Stimulated activated naive B cell treated with anti-CD40 and anti-IgM and Interleukin-4, amounts not matched to agents 10 μg/mL and 1 μg/mL and 100 μg/mL, for 72 hours (primary cell): ENCODE data around the gene EPX.

Experiments used
- ATAC-seq, 2 donors: fragments of 150-1000 bp; cut with Tn5 transposase; replicated peaks; 2 replicates each; pipeline ENCODE4 v1.10.0; 2021; ENCODE audit warnings: moderate library complexity in 1 of 2
- DNase-seq: peaks from one replicate; pipeline ENCODE4 v3.0.0; 2021
- H3K27ac Mint-ChIP-seq: one replicate; pipeline ENCODE4 v1.8.0; 2022; ENCODE audit warnings: mild to moderate bottlenecking, mixed read lengths
- H3K27me3 Mint-ChIP-seq, 2 donors: one replicate each; pipeline ENCODE4 v1.8.0; 2022; ENCODE audit warnings: mixed read lengths in 2 of 2
- H3K36me3 Mint-ChIP-seq, 2 donors: one replicate each; pipeline ENCODE4 v1.8.0; 2022; ENCODE audit warnings: mixed read lengths in 2 of 2, mild to moderate bottlenecking in 1 of 2
- H3K4me1 Mint-ChIP-seq, 2 donors: one replicate each; pipeline ENCODE4 v1.8.0; 2022; ENCODE audit warnings: mixed read lengths in 2 of 2, mild to moderate bottlenecking in 1 of 2
- H3K4me3 Mint-ChIP-seq, 2 donors: one replicate each; pipeline ENCODE4 v1.8.0; 2022; ENCODE audit warnings: mild to moderate bottlenecking in 2 of 2, mixed read lengths in 2 of 2, moderate library complexity in 1 of 2
- H3K9me3 Mint-ChIP-seq, 2 donors: one replicate each; pipeline ENCODE4 v1.8.0; 2022; ENCODE audit warnings: mixed read lengths in 2 of 2, mild to moderate bottlenecking in 1 of 2

The EPX gene

GRCh38 chr17:58170622-58171021 lies 21.9 kb upstream of the EPX start:
- no peak for DNase-seq
- Mint-ChIP-seq H3K9me3 (peaks cover 0 to 4% of the 10 kb centered on the region in 2 donors), H3K4me1 (no peaks in the 10 kb centered on the region), H3K36me3 (peaks cover 0 to 4% of the 10 kb centered on the region in 2 donors), H3K4me3 (no peak overlapping the region), H3K27me3 (peaks cover 46 to 56% of the 10 kb centered on the region in 2 donors), H3K27ac (no peak overlapping the region)
- no peak for ATAC-seq

GRCh38 chr17:58172369-58173071 lies 20.0 kb upstream of the EPX start:
- peaks cover 42 to 50% of the 10 kb centered on the region in 2 donors for H3K27me3 Mint-ChIP-seq
- peak; percentile 42 to 59 for ATAC-seq

GRCh38 chr17:58174871-58175270 lies 17.7 kb upstream of the EPX start:
- H3K4me1 Mint-ChIP-seq: no peaks in the 10 kb centered on the region
- no peaks in the 10 kb centered on the region for H3K9me3 Mint-ChIP-seq
- peaks cover 30 to 38% of the 10 kb centered on the region in 2 donors for H3K27me3 Mint-ChIP-seq
- DNase-seq (no peak), ATAC-seq (no peak)
- H3K36me3 Mint-ChIP-seq: no peaks in the 10 kb centered on the region
- no peak overlapping the region for H3K27ac Mint-ChIP-seq
- H3K4me3 Mint-ChIP-seq: no peak overlapping the region

More at GRCh38 chr17:58172369-58173071, 20.0 kb upstream of the EPX start:
- Mint-ChIP-seq H3K4me3 (no peak overlapping the region), H3K4me1 (no peaks in the 10 kb centered on the region), H3K9me3 (peaks cover 0 to 4% of the 10 kb centered on the region in 2 donors), H3K36me3 (peaks cover 0 to 4% of the 10 kb centered on the region in 2 donors), H3K27ac (no peak overlapping the region)
- DNase-seq: no peak

- Mint-ChIP-seq H3K9me3 (no peaks in the 10 kb centered on the region), H3K4me1 (peaks cover 0 to 3% of the 10 kb centered on the region in 2 donors), H3K27me3 (peaks cover 24 to 34% of the 10 kb centered on the region in 2 donors), H3K27ac (no peak overlapping the region), H3K36me3 (no peaks in the 10 kb centered on the region), H3K4me3 (no peak overlapping the region)
- ATAC-seq: no peak
- DNase-seq: no peak
These were observed 16.3 kb upstream of the EPX start for GRCh38 chr17:58176200-58176599.

GRCh38 chr17:58181796-58182195 lies 10.7 kb upstream of the EPX start:
- no peaks in the 10 kb centered on the region for H3K36me3 Mint-ChIP-seq
- H3K4me3 Mint-ChIP-seq: no peak overlapping the region
- H3K27me3 Mint-ChIP-seq: peaks cover 13 to 17% of the 10 kb centered on the region in 2 donors
- no peak overlapping the region for H3K27ac Mint-ChIP-seq
- no peak for DNase-seq
- peaks cover 16 to 19% of the 10 kb centered on the region in 2 donors for H3K4me1 Mint-ChIP-seq
- no peaks in the 10 kb centered on the region for H3K9me3 Mint-ChIP-seq
- ATAC-seq: no peak

GRCh38 chr17:58183514-58183913 lies 9.0 kb upstream of the EPX start:
- Mint-ChIP-seq H3K4me3 (no peak overlapping the region), H3K36me3 (no peaks in the 10 kb centered on the region), H3K27ac (no peak overlapping the region), H3K4me1 (peaks cover 16 to 19% of the 10 kb centered on the region in 2 donors), H3K27me3 (peaks cover 9 to 11% of the 10 kb centered on the region in 2 donors), H3K9me3 (no peaks in the 10 kb centered on the region)
- no peak for ATAC-seq
- no peak for DNase-seq

GRCh38 chr17:58184308-58184985 lies 8.1 kb upstream of the EPX start:
- Mint-ChIP-seq H3K36me3 (no peaks in the 10 kb centered on the region), H3K27ac (no peak overlapping the region), H3K9me3 (no peaks in the 10 kb centered on the region), H3K4me1 (peaks cover 16 to 19% of the 10 kb centered on the region in 2 donors), H3K27me3 (peaks cover 10 to 12% of the 10 kb centered on the region in 2 donors), H3K4me3 (no peak overlapping the region)
- ATAC-seq (no peak), DNase-seq (no peak)

GRCh38 chr17:58184986-58185761 lies 7.4 kb upstream of the EPX start:
- H3K9me3 Mint-ChIP-seq: no peaks in the 10 kb centered on the region

GRCh38 chr17:58186591-58186990 lies 5.9 kb upstream of the EPX start:
- H3K36me3 Mint-ChIP-seq: no peaks in the 10 kb centered on the region
- H3K4me1 Mint-ChIP-seq: peaks cover 13 to 24% of the 10 kb centered on the region in 2 donors

More at GRCh38 chr17:58184986-58185761, 7.4 kb upstream of the EPX start:
- Mint-ChIP-seq H3K4me1 (peaks cover 16 to 24% of the 10 kb centered on the region in 2 donors), H3K4me3 (no peak overlapping the region), H3K27ac (no peak overlapping the region), H3K27me3 (peaks cover 18 to 19% of the 10 kb centered on the region in 2 donors), H3K36me3 (no peaks in the 10 kb centered on the region)
- ATAC-seq: no peak
- no peak for DNase-seq

GRCh38 chr17:58187063-58187462 lies 5.5 kb upstream of the EPX start:
- H3K27ac Mint-ChIP-seq: no peak overlapping the region
- no peaks in the 10 kb centered on the region for H3K36me3 Mint-ChIP-seq
- H3K4me1 Mint-ChIP-seq: peaks cover 13 to 24% of the 10 kb centered on the region in 2 donors

More at GRCh38 chr17:58186591-58186990, 5.9 kb upstream of the EPX start:
- no peak overlapping the region for H3K27ac Mint-ChIP-seq
- H3K27me3 Mint-ChIP-seq: peaks cover 25 to 33% of the 10 kb centered on the region in 2 donors
- DNase-seq (no peak), ATAC-seq (no peak)
- H3K9me3 Mint-ChIP-seq: no peaks in the 10 kb centered on the region
- H3K4me3 Mint-ChIP-seq: no peak overlapping the region

GRCh38 chr17:58187675-58188074 lies 4.9 kb upstream of the EPX start:
- no peak overlapping the region for H3K27ac Mint-ChIP-seq
- DNase-seq (no peak), ATAC-seq (no peak)
- no peak overlapping the region for H3K4me3 Mint-ChIP-seq
- H3K4me1 Mint-ChIP-seq: peaks cover 15 to 24% of the 10 kb centered on the region in 2 donors
- no peaks in the 10 kb centered on the region for H3K9me3 Mint-ChIP-seq
- H3K27me3 Mint-ChIP-seq: peaks cover 31 to 33% of the 10 kb centered on the region in 2 donors
- H3K36me3 Mint-ChIP-seq: no peaks in the 10 kb centered on the region

More at GRCh38 chr17:58187063-58187462, 5.5 kb upstream of the EPX start:
- no peak overlapping the region for H3K4me3 Mint-ChIP-seq
- H3K9me3 Mint-ChIP-seq: no peaks in the 10 kb centered on the region
- H3K27me3 Mint-ChIP-seq: peaks cover 25 to 33% of the 10 kb centered on the region in 2 donors
- DNase-seq (no peak), ATAC-seq (no peak)

- H3K27me3 Mint-ChIP-seq: peaks cover 30 to 40% of the 10 kb centered on the region in 2 donors
These were observed 2.9 kb upstream of the EPX start for GRCh38 chr17:58189436-58190146.

GRCh38 chr17:58191241-58191896 lies 1.2 kb upstream of the EPX start:
- H3K27ac Mint-ChIP-seq: no peak overlapping the region
- ATAC-seq: no peak

More at GRCh38 chr17:58189436-58190146, 2.9 kb upstream of the EPX start:
- H3K4me3 Mint-ChIP-seq: no peak overlapping the region
- no peak overlapping the region for H3K27ac Mint-ChIP-seq
- no peak for ATAC-seq
- H3K4me1 Mint-ChIP-seq: peaks cover 14 to 22% of the 10 kb centered on the region in 2 donors
- H3K9me3 Mint-ChIP-seq: no peaks in the 10 kb centered on the region
- DNase-seq: no peak
- no peaks in the 10 kb centered on the region for H3K36me3 Mint-ChIP-seq

More at GRCh38 chr17:58191241-58191896, 1.2 kb upstream of the EPX start:
- no peaks in the 10 kb centered on the region for H3K36me3 Mint-ChIP-seq
- H3K4me1 Mint-ChIP-seq: peaks cover 3 to 8% of the 10 kb centered on the region in 2 donors
- DNase-seq: no peak
- peaks cover 30 to 43% of the 10 kb centered on the region in 2 donors for H3K27me3 Mint-ChIP-seq
- no peak overlapping the region for H3K4me3 Mint-ChIP-seq
- H3K9me3 Mint-ChIP-seq: no peaks in the 10 kb centered on the region
